ENCODE results near the gene ABCB8.

The ABCB8 gene

DNA sequence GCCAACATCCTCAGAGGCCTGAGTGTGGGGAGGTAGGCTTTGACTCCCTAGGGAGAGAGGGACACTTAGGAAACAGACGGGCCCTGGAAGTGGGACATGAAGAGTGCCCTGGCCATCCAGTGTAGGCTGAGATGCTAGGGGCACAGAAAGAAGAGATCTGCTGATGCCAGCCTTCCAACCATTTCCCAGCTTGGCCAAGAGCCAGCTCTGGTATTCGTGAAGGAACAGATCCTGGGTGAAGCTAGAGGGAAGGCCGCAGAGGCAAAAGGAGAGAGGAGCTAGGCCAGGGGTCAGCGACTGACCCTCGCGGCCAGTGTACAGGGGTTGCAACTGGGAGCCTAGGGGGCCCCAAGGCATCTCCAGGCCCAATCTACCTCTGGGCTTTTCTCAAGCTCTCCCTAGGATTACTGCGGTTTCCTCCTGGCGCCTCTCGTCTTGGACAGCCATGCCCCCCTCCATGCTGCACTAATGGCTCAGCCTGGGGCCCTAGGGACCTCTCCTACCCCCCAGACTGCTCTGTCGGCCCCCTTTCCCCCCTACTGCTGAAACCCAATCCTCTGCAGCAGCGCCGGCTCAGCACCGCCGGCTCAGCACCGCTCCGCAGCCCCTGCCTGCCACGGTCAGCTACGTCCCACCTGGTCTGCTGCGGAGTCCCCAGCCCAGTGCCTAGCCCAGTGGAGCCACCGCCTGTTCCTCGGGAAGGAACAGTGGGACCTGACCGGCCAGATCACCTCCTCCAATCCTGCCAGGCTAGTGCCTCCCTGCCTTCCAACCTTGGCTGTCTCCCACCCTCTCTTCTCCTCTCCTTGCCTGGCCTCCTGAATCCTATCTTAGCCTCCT lies 19.9 kb downstream of the ABCB8 start, which contains the start of gene ASIC3:
TSS of gene ASIC3 (plus strand) at position 556 of the 840 bp plus-strand sequence. CDS start 355 bp downstream, outside the sequence.
- H3K4me3 ChIP-seq (replicated peaks in 1 of 2; ENCODE audit: low read depth in 2 of 2, low read length in 2 of 2): no peak within 1 kb of the TSS
- TF ChIP-seq, protein P1, sequence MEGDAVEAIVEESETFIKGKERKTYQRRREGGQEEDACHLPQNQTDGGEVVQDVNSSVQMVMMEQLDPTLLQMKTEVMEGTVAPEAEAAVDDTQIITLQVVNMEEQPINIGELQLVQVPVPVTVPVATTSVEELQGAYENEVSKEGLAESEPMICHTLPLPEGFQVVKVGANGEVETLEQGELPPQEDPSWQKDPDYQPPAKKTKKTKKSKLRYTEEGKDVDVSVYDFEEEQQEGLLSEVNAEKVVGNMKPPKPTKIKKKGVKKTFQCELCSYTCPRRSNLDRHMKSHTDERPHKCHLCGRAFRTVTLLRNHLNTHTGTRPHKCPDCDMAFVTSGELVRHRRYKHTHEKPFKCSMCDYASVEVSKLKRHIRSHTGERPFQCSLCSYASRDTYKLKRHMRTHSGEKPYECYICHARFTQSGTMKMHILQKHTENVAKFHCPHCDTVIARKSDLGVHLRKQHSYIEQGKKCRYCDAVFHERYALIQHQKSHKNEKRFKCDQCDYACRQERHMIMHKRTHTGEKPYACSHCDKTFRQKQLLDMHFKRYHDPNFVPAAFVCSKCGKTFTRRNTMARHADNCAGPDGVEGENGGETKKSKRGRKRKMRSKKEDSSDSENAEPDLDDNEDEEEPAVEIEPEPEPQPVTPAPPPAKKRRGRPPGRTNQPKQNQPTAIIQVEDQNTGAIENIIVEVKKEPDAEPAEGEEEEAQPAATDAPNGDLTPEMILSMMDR (IDR thresholded peaks at IDR 0.05; ENCODE audit: low read depth, low read length): no peak
- DNase-seq (ENCODE audit: low read depth in 2 of 2): no peak

DNA sequence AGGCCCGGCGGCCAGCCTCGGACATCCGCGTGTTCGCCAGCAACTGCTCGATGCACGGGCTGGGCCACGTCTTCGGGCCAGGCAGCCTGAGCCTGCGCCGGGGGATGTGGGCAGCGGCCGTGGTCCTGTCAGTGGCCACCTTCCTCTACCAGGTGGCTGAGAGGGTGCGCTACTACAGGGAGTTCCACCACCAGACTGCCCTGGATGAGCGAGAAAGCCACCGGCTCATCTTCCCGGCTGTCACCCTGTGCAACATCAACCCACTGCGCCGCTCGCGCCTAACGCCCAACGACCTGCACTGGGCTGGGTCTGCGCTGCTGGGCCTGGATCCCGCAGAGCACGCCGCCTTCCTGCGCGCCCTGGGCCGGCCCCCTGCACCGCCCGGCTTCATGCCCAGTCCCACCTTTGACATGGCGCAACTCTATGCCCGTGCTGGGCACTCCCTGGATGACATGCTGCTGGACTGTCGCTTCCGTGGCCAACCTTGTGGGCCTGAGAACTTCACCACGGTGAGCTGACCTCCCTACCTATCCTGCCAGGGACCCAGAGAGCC lies 20.7 kb downstream of the ABCB8 start:
- no peak for DNase-seq (ENCODE audit: low read depth in 2 of 2)
- H3K4me3 ChIP-seq (replicated peaks in 1 of 2; ENCODE audit: low read depth in 2 of 2, low read length in 2 of 2): no peak overlapping the region
- TF ChIP-seq, protein P1 (IDR thresholded peaks at IDR 0.05; ENCODE audit: low read depth, low read length): no peak

DNA sequence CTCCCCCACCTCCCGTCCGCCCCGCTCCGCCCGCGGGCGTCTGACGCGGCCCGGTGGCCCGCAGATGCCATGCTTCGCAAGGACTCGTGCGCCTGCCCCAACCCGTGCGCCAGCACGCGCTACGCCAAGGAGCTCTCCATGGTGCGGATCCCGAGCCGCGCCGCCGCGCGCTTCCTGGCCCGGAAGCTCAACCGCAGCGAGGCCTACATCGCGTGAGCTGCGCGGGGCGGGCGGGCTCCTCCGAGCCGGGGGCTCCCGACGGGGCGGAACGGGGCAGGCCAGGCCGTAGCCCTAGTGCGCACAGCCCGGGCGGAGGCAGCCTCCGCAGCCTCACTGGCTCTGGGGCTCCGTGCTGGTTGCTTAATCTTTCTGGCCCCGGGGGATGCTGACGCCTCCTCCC lies 22.9 kb downstream of the ABCB8 start:
- TF ChIP-seq, protein P1 (IDR thresholded peaks at IDR 0.05; ENCODE audit: low read depth, low read length): no peak
- peak; percentile 69 to 76 for DNase-seq (ENCODE audit: low read depth in 2 of 2)
- no peak overlapping the region for H3K4me3 ChIP-seq (replicated peaks in 1 of 2; ENCODE audit: low read depth in 2 of 2, low read length in 2 of 2)

DNA sequence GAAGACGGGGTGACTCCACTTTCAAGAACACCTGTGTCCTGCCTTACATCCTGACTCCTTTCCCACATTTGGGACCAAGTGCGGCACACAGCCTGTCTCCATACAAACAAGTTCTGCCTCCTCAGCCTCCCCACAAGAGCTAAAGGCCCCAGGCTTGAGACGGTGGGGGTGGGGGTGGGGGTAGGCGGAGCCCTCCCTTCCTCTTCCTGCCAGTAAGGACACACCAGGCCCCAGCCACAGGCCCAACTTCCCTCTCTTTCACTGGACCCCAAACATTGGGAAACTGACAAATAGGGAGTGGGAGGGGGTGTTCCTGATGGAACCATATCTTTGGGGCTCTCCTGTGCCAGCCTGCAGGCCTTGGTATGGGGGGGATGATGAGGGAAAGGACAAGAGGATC lies 24.8 kb downstream of the ABCB8 start:
- H3K4me3 ChIP-seq (replicated peaks in 1 of 2; ENCODE audit: low read depth in 2 of 2, low read length in 2 of 2): no peak overlapping the region
- TF ChIP-seq, protein P1 (IDR thresholded peaks at IDR 0.05; ENCODE audit: low read depth, low read length): no peak
- DNase-seq (ENCODE audit: low read depth in 2 of 2): no peak

- DNase-seq (ENCODE audit: low read depth in 2 of 2): no peak
- TF ChIP-seq, protein P1 (IDR thresholded peaks at IDR 0.05; ENCODE audit: low read depth, low read length): no peak
Measured at GRCh38 chr7:151053751-151054150, 25.5 kb downstream of the ABCB8 start.

GRCh38 chr7:151056283-151056665 lies 28.0 kb downstream of the ABCB8 start:
- TF ChIP-seq, protein P1 (IDR thresholded peaks at IDR 0.05; ENCODE audit: low read depth, low read length): no peak
- DNase-seq (ENCODE audit: low read depth in 2 of 2): no peak
- no peak overlapping the region for H3K4me3 ChIP-seq (replicated peaks in 1 of 2; ENCODE audit: low read depth in 2 of 2, low read length in 2 of 2)

More at GRCh38 chr7:151053751-151054150, 25.5 kb downstream of the ABCB8 start:
- H3K4me3 ChIP-seq (replicated peaks in 1 of 2; ENCODE audit: low read depth in 2 of 2, low read length in 2 of 2): no peak overlapping the region
